K562 (cell line): ENCODE data around the gene NKD1. TPM values are rescaled to one million over a fixed set of nuclear protein-coding genes. Genes with fewer than 3 reads are reported as not detected.

ENCODE experiments used
- ATAC-seq: fragments of 200-7000 bp; cut with Tn5 transposase; 3 replicates; pipeline ENCODE4 v1.9.1; 2020; ENCODE audit warnings: moderate library complexity
- BruUV-seq: library from RNA; stranded (reverse); fragments of 400-500 nt; replicated peaks from 2 replicates; lab custom pipeline; 2021; lab: Mats Ljungman, UMichigan
- CTCF ChIA-PET: fragments of 300-600 bp; formaldehyde crosslinking; extraction: SDS; loops from one replicate; lab custom pipeline; 2021; ENCODE audit warnings: low intra/inter-chr PET ratio; lab: Yijun Ruan, JAX
- POLR2A ChIA-PET: fragments of 300-600, 350-650 bp; sonication (Branson Sonifier 250); formaldehyde crosslinking; extraction: SDS; loops from one replicate; lab custom pipeline; 2021; ENCODE audit warnings: antibody characterized with exemption, inconsistent platforms; lab: Yijun Ruan, JAX
- DNase-seq, 4 experiments: peaks; one replicate each; pipeline versions ENCODE4 v3.0.0 to v3.0.0-alpha.2; 2011 to 2018; ENCODE audit warnings: low spot score in 3 of 4, mixed read lengths in 3 of 4; ENCODE audit errors: extremely low read depth in 1 of 4
- FAIRE-seq: peaks from 2 replicates; lab custom pipeline; 2011; peaks lifted over from hg19 to GRCh38; lab: Jason Lieb, UNC
- H2AFZ ChIP-seq: 2 replicates; pipeline ENCODE4 v1.6.0; 2011; ENCODE audit warnings: low read depth, low read length, control low read depth, inconsistent platforms
- H3K27ac ChIP-seq: fragments of 200-600 bp; 3 replicates; pipeline ENCODE4 v1.8.0; 2011; ENCODE audit warnings: low read depth, mild to moderate bottlenecking, control low read depth, inconsistent platforms, low read length, moderate library complexity, mixed read lengths; ENCODE audit errors: extremely low read depth
- H3K27me3 ChIP-seq, 2 experiments: fragments of 300-600 bp in 1 of 2; 2 replicates in 1 of 2; 3 replicates in 1 of 2; pipeline versions ENCODE4 v1.6.0 to v1.8.0; 2011; ENCODE audit warnings: inconsistent platforms in 2 of 2, low read length in 2 of 2, mild to moderate bottlenecking in 1 of 2, mixed read lengths in 1 of 2, moderate library complexity in 1 of 2; ENCODE audit not compliant: control insufficient read depth in 2 of 2, insufficient read depth in 2 of 2
- H3K36me3 ChIP-seq: fragments of 300-600 bp; 3 replicates; pipeline ENCODE4 v1.8.0; 2011; ENCODE audit warnings: mild to moderate bottlenecking, low read length, inconsistent platforms; ENCODE audit not compliant: control insufficient read depth, insufficient read depth
- H3K4me1 ChIP-seq, 2 experiments: fragments of 200-600 bp in 1 of 2; replicated peaks in 1 of 2; 2 replicates in 1 of 2; 3 replicates in 1 of 2; pipeline versions ENCODE4 v1.5.1 to v1.8.0; 2011; ENCODE audit warnings: inconsistent platforms in 2 of 2, low read length in 2 of 2, mild to moderate bottlenecking in 1 of 2, mixed read lengths in 1 of 2, moderate library complexity in 1 of 2; ENCODE audit not compliant: control insufficient read depth in 2 of 2, insufficient read depth in 2 of 2
- H3K4me2 ChIP-seq: 2 replicates; pipeline ENCODE4 v1.6.1; 2011; ENCODE audit warnings: low read length, control low read depth, inconsistent platforms, mixed read lengths; ENCODE audit not compliant: insufficient read depth
- H3K4me3 ChIP-seq: fragments of 200-600 bp; sonication (generic), shearing (Covaris generic); 2 replicates; pipeline ENCODE4 v1.5.1; 2016; ENCODE audit warnings: control low read depth, inconsistent platforms
- H3K79me2 ChIP-seq: fragments of 200-600 bp; 3 replicates; pipeline ENCODE4 v1.8.0; 2011; ENCODE audit warnings: low read length, inconsistent platforms; ENCODE audit not compliant: control insufficient read depth, insufficient read depth
- H3K9ac ChIP-seq, 2 experiments: 2 replicates each; pipeline versions ENCODE4 v1.6.0 to v1.6.1; 2011; ENCODE audit warnings: low read depth in 2 of 2, low read length in 2 of 2, control low read depth in 1 of 2, inconsistent platforms in 1 of 2, mild to moderate bottlenecking in 1 of 2, mixed read lengths in 1 of 2; ENCODE audit not compliant: insufficient read depth in 1 of 2
- H3K9me1 ChIP-seq: one replicate; pipeline ENCODE4 v1.6.0; 2011; ENCODE audit warnings: inconsistent platforms, mild to moderate bottlenecking, low read length, moderate library complexity; ENCODE audit not compliant: control insufficient read depth, insufficient read depth
- H3K9me3 ChIP-seq: replicated peaks from 2 replicates; pipeline ENCODE4 v1.5.1; 2011; ENCODE audit warnings: low read depth, low read length, inconsistent platforms; ENCODE audit not compliant: control insufficient read depth, insufficient read depth
- H4K20me1 ChIP-seq: replicated peaks from 2 replicates; pipeline ENCODE4 v1.6.1; 2011; ENCODE audit warnings: low read length, inconsistent platforms, mixed read lengths; ENCODE audit not compliant: control insufficient read depth, insufficient read depth
- EHMT2 ChIP-seq: fragments of 450-650 bp; IDR thresholded peaks from 2 replicates; pipeline ENCODE4 v1.6.1; 2018; ENCODE audit warnings: antibody characterized with exemption
- NR2C2 ChIP-seq, 2 experiments: fragments of 200-800 bp in 1 of 2; sonication (Bioruptor generic) in 1 of 2; sonication (generic) in 1 of 2; formaldehyde crosslinking in 1 of 2; IDR thresholded peaks; 2 replicates each; pipeline versions ENCODE4 v1.6.1 to v1.8.0; 2016 to 2022; ENCODE audit warnings: mild to moderate bottlenecking in 1 of 2, missing compliant biosample characterization in 1 of 2, missing genetic modification characterization in 1 of 2, missing genetic modification reagents in 1 of 2
- OTX1 ChIP-seq: fragments of 450-650 bp; formaldehyde crosslinking; IDR thresholded peaks from 2 replicates; pipeline ENCODE4 v1.4.0; 2022; ENCODE audit warnings: mild to moderate bottlenecking
- RFX7 ChIP-seq: fragments of 250-450 bp; sonication (Bioruptor Pico); IDR thresholded peaks from 2 replicates; pipeline ENCODE4 v1.5.1; 2021; ENCODE audit warnings: mild to moderate bottlenecking
- SNRNP70 ChIP-seq: fragments of 200-400 bp; formaldehyde crosslinking; optimal IDR thresholded peaks from 2 replicates; pipeline ENCODE3; 2017; ENCODE audit warnings: low read depth, low read length
- SRSF3 ChIP-seq: fragments of 200-400 bp; formaldehyde crosslinking; IDR thresholded peaks from 2 replicates; pipeline ENCODE4 v1.6.1; 2016; ENCODE audit warnings: mild to moderate bottlenecking, low read length, moderate library complexity; ENCODE audit not compliant: insufficient read depth
- TCF15 ChIP-seq: fragments of 250-450 bp; sonication (Bioruptor Pico); IDR thresholded peaks from 2 replicates; pipeline ENCODE4 v1.8.0; 2022; ENCODE audit warnings: moderate library complexity, mild to moderate bottlenecking, inconsistent platforms
- ZBTB17 ChIP-seq: fragments of 450-650 bp; formaldehyde crosslinking; IDR thresholded peaks from 2 replicates; pipeline ENCODE4 v1.4.0; 2020; ENCODE audit warnings: mild to moderate bottlenecking
- ZNF282 ChIP-seq: sonication (generic); formaldehyde crosslinking; IDR thresholded peaks from 2 replicates; pipeline ENCODE4 v1.8.1; 2023; ENCODE audit warnings: missing genetic modification reagents
- ZNF445 ChIP-seq: fragments of 250-450 bp; sonication (Bioruptor Pico); IDR thresholded peaks from 2 replicates; pipeline ENCODE4 v1.4.0; 2020; ENCODE audit warnings: low read depth, mild to moderate bottlenecking, moderate library complexity
- ZNF695 ChIP-seq: fragments of 450-650 bp; formaldehyde crosslinking; IDR thresholded peaks from 2 replicates; pipeline ENCODE4 v1.4.0; 2020; ENCODE audit warnings: mild to moderate bottlenecking, moderate library complexity
- WGBS: fragments of 100-300 bp; shearing (Covaris generic); methylation state at CpG from one replicate; pipeline ENCODE4 v1.1.6; 2016; ENCODE audit warnings: low coverage, mixed read lengths; ENCODE audit not compliant: insufficient coverage; ENCODE audit errors: missing lambda C conversion rate; 5-methylcytosine and 5-hydroxymethylcytosine counted together
- in situ Hi-C: fragments of 300-500 bp; cut with MboI; formaldehyde crosslinking; loops from 4 replicates; pipeline ENCODE4 v1.15.0; 2018; ENCODE audit warnings: inconsistent platforms, mixed read lengths
- intact Hi-C: fragments of 100-400 bp; cut with micrococcal nuclease; formaldehyde crosslinking; loops from 2 replicates; pipeline ENCODE4 v1.14.2; 2022
- polyA plus RNA-seq, 8 experiments: library from polyadenylated mRNA; depleted of rRNA in 4 of 8; stranded (reverse) in 5 of 8; unstranded in 3 of 8; fragments of >200 nt; fragmentation: Nextera tagmentation in 2 of 8; fragmentation: Illumina TruSeq in 1 of 8; extraction: Ambion mirVana in 2 of 8; extraction: Trizol in 1 of 8; gene quantifications; 2 replicates each; pipeline versions ENCODE4 v1.2.1 to v1.2.3, GENCODE V29; 2011 to 2014; ENCODE audit warnings: inconsistent platforms in 1 of 8, missing spikeins in 1 of 8
- total RNA-seq, 7 experiments: library from RNA; depleted of rRNA in 6 of 7; stranded (reverse); fragments of >200 nt in 6 of 7; fragmentation: Illumina TruSeq in 2 of 7; extraction: Trizol in 2 of 7; gene quantifications; 2 replicates each; pipeline versions ENCODE4 v1.2.1 to v1.2.3, GENCODE V29; 2011 to 2021; ENCODE audit warnings: low replicate concordance in 1 of 7
- TF ChIP-seq, protein P1 (sequence below): fragments of 250-450 bp; sonication (Bioruptor Pico); IDR thresholded peaks from 2 replicates; pipeline ENCODE4 v1.5.0; 2020; ENCODE audit warnings: mild to moderate bottlenecking

The NKD1 gene
- total and polyA plus RNA-seq, 9 of the 15 experiments (the other 6 are each of a cell fraction or from before 2014, with no cell fraction given): under 0.01 to 0.24 (median 0.04) TPM; not detected in 2

GRCh38 chr16:50605733-50606430, 57.7 kb downstream of the NKD1 start:
- in situ Hi-C loops: no loop called here
- DNase-seq: no peak
- Histone ChIP-seq H3K79me2 (no peaks in the 10 kb centered on the region), H3K4me1 (peaks cover 0 to 3% of the 10 kb centered on the region in 2 experiments; a peak in 1 of 5 replicates), H4K20me1 (0 out of 2 replicates have a peak, but pooled peaks cover 5% of the 10 kb centered on the region), H3K27ac (no peak overlapping the region), H3K4me3 (no peak overlapping the region), H3K9ac (no peak overlapping the region), H3K9me3 (no peaks in the 10 kb centered on the region), H3K36me3 (no peaks in the 10 kb centered on the region), H3K4me2 (no peak overlapping the region), H3K9me1 (no peaks in the 10 kb centered on the region), H3K27me3 (peaks cover 14 to 71% of the 10 kb centered on the region in 2 experiments), H2AFZ (no peak overlapping the region)
- POLR2A ChIA-PET: interaction anchor here (0.6 to 0.7 kb wide), 2 partner anchors 8 to 1729 kb away, joined by 3 read pairs; no protein-coding TSS in a partner anchor
- 2% methylated on average over 19 of the region's 19 CpGs for WGBS
- CTCF ChIA-PET: no interaction called here
- intact Hi-C loops: no loop called here
- TF ChIP-seq EHMT2: no peak
- no peak for FAIRE-seq
- no peak for ATAC-seq
- no TSS peak for BruUV-seq

DNA sequence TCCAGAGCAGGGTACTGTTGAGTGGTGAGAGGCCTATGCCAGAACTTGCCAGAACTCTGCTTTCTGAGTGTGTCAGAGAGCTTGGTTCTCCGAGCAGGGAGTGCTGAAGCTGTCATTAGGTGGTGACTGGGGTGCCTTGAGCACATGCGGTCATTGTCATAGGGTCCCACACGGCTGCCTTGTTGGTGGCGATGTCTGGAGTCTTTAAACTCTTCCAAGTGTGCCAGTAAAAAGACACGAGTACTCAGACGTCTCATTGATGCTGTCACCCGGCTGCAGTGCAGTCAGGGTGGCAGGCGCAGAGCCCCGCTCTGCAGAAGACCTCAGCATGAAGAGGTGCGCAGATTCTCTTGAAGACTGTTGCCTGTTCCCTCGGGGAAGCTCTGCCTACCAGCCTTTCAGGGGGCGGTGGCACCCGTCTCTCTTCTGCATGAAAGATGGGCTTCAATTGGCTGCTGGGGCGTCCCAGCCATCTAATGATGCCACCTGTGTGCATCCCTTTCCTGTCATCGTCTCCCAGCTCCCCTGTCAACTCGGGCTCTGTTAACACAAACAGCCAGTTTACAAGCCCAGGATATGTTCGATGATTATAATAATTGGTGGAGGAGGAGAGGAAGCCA, 58.3 kb downstream of the NKD1 start:
- Histone ChIP-seq H3K4me3 (no peak overlapping the region), H3K27me3 (peaks cover 11 to 74% of the 10 kb centered on the region in 2 experiments), H3K4me1 (peaks cover 0 to 9% of the 10 kb centered on the region in 2 experiments; a peak in 1 of 5 replicates), H3K9ac (no peak overlapping the region), H3K9me3 (no peaks in the 10 kb centered on the region), H3K9me1 (no peaks in the 10 kb centered on the region), H4K20me1 (0 out of 2 replicates have a peak, but pooled peaks cover 10% of the 10 kb centered on the region), H3K36me3 (no peaks in the 10 kb centered on the region), H2AFZ (no peak overlapping the region), H3K79me2 (no peaks in the 10 kb centered on the region), H3K27ac (no peak overlapping the region), H3K4me2 (no peak overlapping the region)
- no peak for FAIRE-seq
- 1% methylated on average over 17 of the region's 17 CpGs for WGBS
- BruUV-seq: no TSS peak
- ChIA-PET POLR2A (interaction anchor here (0.7 kb wide), 1 partner anchor 1729 kb away, joined by 3 read pairs; no protein-coding TSS in a partner anchor), CTCF (no interaction called here)
- intact Hi-C loops (no loop called here), in situ Hi-C loops (no loop called here)
- ATAC-seq: no peak
- no peak for DNase-seq
- TF ChIP-seq ZNF695: no peak
- TF ChIP-seq RFX7 (CRISPR knock-in tag): no peak
- no peak for TF ChIP-seq ZNF445 (CRISPR knock-in tag)
- no peak for TF ChIP-seq SNRNP70
- TF ChIP-seq, protein P1, sequence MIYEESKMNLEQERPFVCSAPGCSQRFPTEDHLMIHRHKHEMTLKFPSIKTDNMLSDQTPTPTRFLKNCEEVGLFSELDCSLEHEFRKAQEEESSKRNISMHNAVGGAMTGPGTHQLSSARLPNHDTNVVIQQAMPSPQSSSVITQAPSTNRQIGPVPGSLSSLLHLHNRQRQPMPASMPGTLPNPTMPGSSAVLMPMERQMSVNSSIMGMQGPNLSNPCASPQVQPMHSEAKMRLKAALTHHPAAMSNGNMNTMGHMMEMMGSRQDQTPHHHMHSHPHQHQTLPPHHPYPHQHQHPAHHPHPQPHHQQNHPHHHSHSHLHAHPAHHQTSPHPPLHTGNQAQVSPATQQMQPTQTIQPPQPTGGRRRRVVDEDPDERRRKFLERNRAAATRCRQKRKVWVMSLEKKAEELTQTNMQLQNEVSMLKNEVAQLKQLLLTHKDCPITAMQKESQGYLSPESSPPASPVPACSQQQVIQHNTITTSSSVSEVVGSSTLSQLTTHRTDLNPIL (CRISPR knock-in tag): no peak
- TF ChIP-seq TCF15 (CRISPR knock-in tag): no peak
- no peak for TF ChIP-seq SRSF3
- TF ChIP-seq ZNF282 (CRISPR knock-in tag): no peak
- TF ChIP-seq OTX1 (CRISPR knock-in tag): no peak
- no peak for TF ChIP-seq NR2C2 (CRISPR knock-in tag; IDR thresholded peaks at IDR 0.05)
- TF ChIP-seq NR2C2 (tag; IDR thresholded peaks at IDR 0.05): no peak
- no peak for TF ChIP-seq ZBTB17
